Immature natural killer cell (primary cell): ENCODE data around the gene MTFMT. TPM values are rescaled to one million over a fixed set of nuclear protein-coding genes. Genes with fewer than 3 reads are reported as not detected.
A peak's percentile ranks its signal among the peaks of the same experiment; 100 is the strongest.
"Not testable (repeated sequence)": the region's sequence is repeated elsewhere in the genome, so short reads cannot be mapped to it uniquely, and the experiment has no call there.

Experiments
- DNase-seq, 3 donors: peaks; one replicate each; pipeline ENCODE4 v3.0.0; 2022; ENCODE audit warnings: mixed read lengths in 1 of 3
- H3K27ac Mint-ChIP-seq, 6 donors: one replicate each; pipeline ENCODE4 v1.8.0; 2020; ENCODE audit warnings: mixed read lengths in 6 of 6, mild to moderate bottlenecking in 5 of 6, inconsistent platforms in 4 of 6, moderate library complexity in 3 of 6
- H3K27me3 Mint-ChIP-seq, 3 donors: one replicate each; pipeline ENCODE4 v1.8.0; 2020 to 2021; ENCODE audit warnings: low read depth in 3 of 3, mild to moderate bottlenecking in 3 of 3, mixed read lengths in 3 of 3, moderate library complexity in 3 of 3, inconsistent platforms in 1 of 3
- H3K36me3 Mint-ChIP-seq, 3 donors: one replicate each; pipeline ENCODE4 v1.8.0; 2020; ENCODE audit warnings: mixed read lengths in 3 of 3, inconsistent platforms in 2 of 3, mild to moderate bottlenecking in 2 of 3
- H3K4me1 Mint-ChIP-seq, 2 donors: one replicate each; pipeline ENCODE4 v1.8.0; 2020; ENCODE audit warnings: inconsistent platforms in 2 of 2, mild to moderate bottlenecking in 2 of 2, mixed read lengths in 2 of 2, moderate library complexity in 1 of 2
- H3K4me3 Mint-ChIP-seq, 5 donors: one replicate each; pipeline ENCODE4 v1.8.0; 2020; ENCODE audit warnings: mild to moderate bottlenecking in 5 of 5, mixed read lengths in 5 of 5, inconsistent platforms in 3 of 5, moderate library complexity in 3 of 5
- H3K9me3 Mint-ChIP-seq, 6 donors: one replicate each; pipeline ENCODE4 v1.8.0; 2020; ENCODE audit warnings: mild to moderate bottlenecking in 6 of 6, mixed read lengths in 6 of 6, inconsistent platforms in 4 of 6, moderate library complexity in 3 of 6
- polyA plus RNA-seq, 3 donors: library from polyadenylated mRNA; unstranded; fragments of 300-500 nt; fragmentation: Illumina TruSeq; gene quantifications; one replicate each; pipeline ENCODE4 v1.2.3, GENCODE V29; 2021

The MTFMT gene
- polyA plus RNA-seq, 3 donors from 2014 or later: 17.9 to 28.4 (median 18.8) TPM

GRCh38 chr15:65038836-65039235 is 9.4 kb upstream of the MTFMT start:
- Mint-ChIP-seq H3K4me3 (no peak overlapping the region), H3K4me1 (peaks cover 0 to 2% of the 10 kb centered on the region in 2 donors), H3K27me3 (peaks cover 0 to 4% (median 2%) of the 10 kb centered on the region in 3 donors), H3K27ac (no peak overlapping the region), H3K36me3 (no peaks in the 10 kb centered on the region), H3K9me3 (no peaks in the 10 kb centered on the region)
- no peak for DNase-seq

GRCh38 chr15:65038428-65038827 is 9.0 kb upstream of the MTFMT start:
- Mint-ChIP-seq H3K4me1 (peaks cover 0 to 6% of the 10 kb centered on the region in 2 donors), H3K9me3 (no peaks in the 10 kb centered on the region), H3K4me3 (no peak overlapping the region), H3K27ac (no peak overlapping the region), H3K36me3 (no peaks in the 10 kb centered on the region), H3K27me3 (peaks cover 0 to 4% (median 2%) of the 10 kb centered on the region in 3 donors)
- no peak for DNase-seq

- Mint-ChIP-seq H3K9me3 (no peaks in the 10 kb centered on the region), H3K4me3 (no peak overlapping the region), H3K27ac (no peak overlapping the region), H3K27me3 (peaks cover 0 to 4% (median 2%) of the 10 kb centered on the region in 3 donors), H3K36me3 (no peaks in the 10 kb centered on the region), H3K4me1 (peaks cover 2 to 10% of the 10 kb centered on the region in 2 donors)
- DNase-seq: no peak
Observed at GRCh38 chr15:65037309-65037708, 7.9 kb upstream of the MTFMT start.

DNA sequence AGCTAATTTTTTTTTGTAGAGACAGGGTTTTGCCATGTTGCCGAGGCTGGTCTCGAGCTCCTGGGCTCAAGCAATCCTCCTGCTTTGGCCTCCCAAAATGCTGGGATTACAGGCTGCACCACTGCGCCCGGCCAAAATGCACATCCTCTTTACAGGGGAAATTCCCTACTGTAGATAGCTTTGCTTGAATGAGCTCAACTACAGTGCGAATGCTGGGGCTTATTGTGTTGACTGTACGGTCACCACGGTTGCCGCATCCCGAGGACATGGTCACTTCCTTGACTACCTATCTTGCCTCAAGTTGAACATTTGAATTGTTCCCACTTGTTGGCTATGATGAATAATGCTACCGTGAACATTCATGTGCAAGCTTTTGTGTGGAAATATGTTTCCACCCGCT is 5.3 kb upstream of the MTFMT start:
- no peak overlapping the region for H3K27ac Mint-ChIP-seq
- H3K9me3 Mint-ChIP-seq: no peaks in the 10 kb centered on the region
- H3K4me3 Mint-ChIP-seq: no peak overlapping the region
- H3K27me3 Mint-ChIP-seq: peaks cover 4 to 9% (median 6%) of the 10 kb centered on the region in 3 donors
- H3K4me1 Mint-ChIP-seq: peaks cover 2 to 10% of the 10 kb centered on the region in 2 donors
- no peaks in the 10 kb centered on the region for H3K36me3 Mint-ChIP-seq
- no peak for DNase-seq

- Mint-ChIP-seq H3K4me1 (peaks cover 4 to 12% of the 10 kb centered on the region in 2 donors), H3K36me3 (no peaks in the 10 kb centered on the region), H3K9me3 (no peaks in the 10 kb centered on the region), H3K27ac (no peak overlapping the region), H3K4me3 (no peak overlapping the region), H3K27me3 (peaks cover 4 to 9% (median 6%) of the 10 kb centered on the region in 3 donors)
- no peak for DNase-seq
Observed at GRCh38 chr15:65033659-65034269, 4.3 kb upstream of the MTFMT start.

- peak; percentile 33 to 41 (median 38) for DNase-seq
- Mint-ChIP-seq H3K4me1 (peaks cover 12 to 20% of the 10 kb centered on the region in 2 donors), H3K27ac (peak overlapping the region in 1 of 6 donors; percentile 25), H3K4me3 (no peak overlapping the region), H3K9me3 (no peaks in the 10 kb centered on the region), H3K27me3 (peaks cover 4 to 7% (median 4%) of the 10 kb centered on the region in 3 donors), H3K36me3 (no peaks in the 10 kb centered on the region)
Observed at GRCh38 chr15:65032801-65033537, 3.5 kb upstream of the MTFMT start.

GRCh38 chr15:65029736-65030208 is 333 bp upstream of the MTFMT start:
- peak overlapping the region; percentile 67 to 90 (median 76) for H3K4me3 Mint-ChIP-seq
- peaks cover 6 to 9% (median 7%) of the 10 kb centered on the region in 3 donors for H3K36me3 Mint-ChIP-seq
- DNase-seq: no peak
- peaks cover 15 to 26% of the 10 kb centered on the region in 2 donors for H3K4me1 Mint-ChIP-seq
- no peaks in the 10 kb centered on the region for H3K9me3 Mint-ChIP-seq
- peaks cover 2 to 7% (median 4%) of the 10 kb centered on the region in 3 donors for H3K27me3 Mint-ChIP-seq
- peak overlapping the region in 1 of 6 donors; percentile 64 for H3K27ac Mint-ChIP-seq

DNA sequence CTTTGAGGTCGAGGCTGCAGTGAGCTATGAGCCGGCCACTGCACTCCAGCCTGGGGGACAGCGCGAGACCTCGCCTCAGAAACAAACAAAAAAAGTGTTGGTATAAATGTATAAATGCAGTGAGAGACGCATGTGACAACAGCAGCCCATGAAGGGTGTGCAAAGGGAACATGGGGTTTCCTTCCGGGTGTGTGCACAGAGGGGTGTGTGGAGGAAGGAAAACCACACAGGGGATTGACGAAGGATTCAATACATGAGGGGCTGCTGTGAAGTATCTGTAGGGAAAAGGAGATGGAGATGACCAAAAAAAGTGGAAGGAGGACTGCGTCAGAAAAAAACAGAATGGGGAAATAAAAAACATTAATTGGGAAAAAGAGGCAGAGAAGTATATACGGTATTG is 1.1 kb downstream of the MTFMT start:
- peaks cover 2 to 7% (median 4%) of the 10 kb centered on the region in 3 donors for H3K27me3 Mint-ChIP-seq
- H3K27ac Mint-ChIP-seq: peak overlapping the region; percentile 52 to 92 (median 75)
- H3K36me3 Mint-ChIP-seq: peaks cover 11 to 16% (median 13%) of the 10 kb centered on the region in 3 donors
- H3K4me3 Mint-ChIP-seq: peak overlapping the region; percentile 84 to 99 (median 91)
- H3K4me1 Mint-ChIP-seq: peaks cover 15 to 19% of the 10 kb centered on the region in 2 donors
- DNase-seq: no peak
- H3K9me3 Mint-ChIP-seq: no peaks in the 10 kb centered on the region

DNA sequence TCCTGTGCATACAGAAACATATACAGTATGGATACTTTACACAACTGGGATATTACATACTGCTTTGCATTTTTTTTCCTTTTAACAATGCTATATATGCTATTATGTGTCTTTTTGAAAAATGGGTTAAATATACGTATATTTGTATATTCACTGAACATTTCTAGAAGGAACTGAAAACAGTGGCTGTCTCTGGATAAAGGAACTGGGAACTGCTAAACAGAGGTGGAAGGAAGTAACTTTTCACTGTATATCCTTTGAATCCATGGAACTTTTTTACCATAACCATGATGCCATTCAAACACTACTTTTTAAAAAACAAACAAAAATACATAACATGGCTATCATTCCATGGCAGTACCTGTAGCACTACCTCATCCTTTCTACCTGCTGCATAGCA is 1.8 kb downstream of the MTFMT start:
- DNase-seq: no peak
- H3K36me3 Mint-ChIP-seq: peaks cover 13 to 21% (median 15%) of the 10 kb centered on the region in 3 donors
- H3K27ac Mint-ChIP-seq: no peak overlapping the region
- H3K27me3 Mint-ChIP-seq: peaks cover 2 to 7% (median 4%) of the 10 kb centered on the region in 3 donors
- peaks cover 14 to 15% of the 10 kb centered on the region in 2 donors for H3K4me1 Mint-ChIP-seq
- H3K4me3 Mint-ChIP-seq: peak overlapping the region; percentile 84 to 99 (median 91)
- H3K9me3 Mint-ChIP-seq: no peaks in the 10 kb centered on the region

- Mint-ChIP-seq H3K27ac (no peak overlapping the region), H3K9me3 (no peaks in the 10 kb centered on the region), H3K27me3 (peaks cover 0 to 7% (median 0%) of the 10 kb centered on the region in 3 donors), H3K36me3 (peaks cover 13 to 21% (median 15%) of the 10 kb centered on the region in 3 donors), H3K4me3 (peak overlapping the region in 3 of 5 donors; percentile 14 to 30 (median 23)), H3K4me1 (peaks cover 14 to 15% of the 10 kb centered on the region in 2 donors)
- no peak for DNase-seq
Observed at GRCh38 chr15:65026756-65027155, 2.7 kb downstream of the MTFMT start.

DNA sequence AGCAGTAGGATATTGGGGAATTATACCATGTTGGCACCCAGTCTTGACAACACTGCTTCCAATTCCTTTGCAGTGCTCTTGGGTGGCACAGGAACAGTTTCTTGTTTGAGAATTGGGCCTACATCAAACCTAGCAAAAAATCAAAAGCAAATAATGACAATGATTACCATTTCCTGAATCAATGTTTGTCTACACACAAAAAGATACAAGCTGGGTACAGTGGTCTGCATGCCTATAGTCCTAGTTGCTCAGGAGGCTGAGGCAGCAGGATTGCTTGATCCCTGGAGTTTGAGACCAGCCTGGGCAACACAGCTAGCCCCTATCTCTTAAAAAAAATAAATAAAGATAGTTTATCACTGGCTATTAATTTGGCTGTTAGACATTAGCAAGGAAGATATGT is 8.0 kb downstream of the MTFMT start:
- Mint-ChIP-seq H3K27me3 (no peaks in the 10 kb centered on the region), H3K9me3 (no peaks in the 10 kb centered on the region), H3K4me1 (peaks cover 0 to 1% of the 10 kb centered on the region in 2 donors), H3K4me3 (no peak overlapping the region), H3K36me3 (peaks cover 22 to 44% (median 29%) of the 10 kb centered on the region in 3 donors), H3K27ac (no peak overlapping the region)
- no peak for DNase-seq

- Mint-ChIP-seq H3K9me3 (no peaks in the 10 kb centered on the region), H3K4me1 (peaks cover 0 to 1% of the 10 kb centered on the region in 2 donors), H3K36me3 (peaks cover 22 to 49% (median 27%) of the 10 kb centered on the region in 3 donors), H3K4me3 (no peak overlapping the region), H3K27ac (no peak overlapping the region), H3K27me3 (peaks cover 0 to 2% (median 0%) of the 10 kb centered on the region in 3 donors)
- no peak for DNase-seq
Observed at GRCh38 chr15:65020419-65020818, 9.0 kb downstream of the MTFMT start.

GRCh38 chr15:65011198-65011597 is 18.2 kb downstream of the MTFMT start:
- not testable (repeated sequence) for DNase-seq, H3K27ac Mint-ChIP-seq, H3K27me3 Mint-ChIP-seq, H3K9me3 Mint-ChIP-seq, H3K4me3 Mint-ChIP-seq, H3K4me1 Mint-ChIP-seq
- H3K36me3 Mint-ChIP-seq: peaks cover 23 to 40% (median 35%) of the 10 kb centered on the region in 3 donors

DNA sequence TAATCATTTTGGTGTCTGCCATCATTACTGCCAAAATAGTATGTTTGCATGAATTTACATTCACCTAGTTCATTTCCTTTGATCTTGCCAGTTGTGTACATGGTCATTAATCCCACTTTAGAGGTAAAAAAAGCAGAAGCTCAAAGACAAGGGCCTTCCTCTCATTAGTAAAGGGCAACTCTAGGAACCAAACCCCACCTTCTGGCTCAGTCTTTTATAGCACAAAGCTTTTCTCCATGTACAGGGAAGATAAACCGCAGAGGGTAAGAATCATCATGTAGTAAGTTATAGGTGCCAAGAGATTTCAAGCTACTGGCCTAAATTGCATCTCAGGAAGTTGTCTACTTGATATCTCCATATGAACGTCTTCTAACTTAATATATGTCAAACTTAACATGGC is 20.5 kb downstream of the MTFMT start:
- Mint-ChIP-seq H3K27ac (no peak overlapping the region), H3K27me3 (peaks cover 0 to 3% (median under 1%) of the 10 kb centered on the region in 3 donors), H3K9me3 (peaks cover 0 to 5% (median 3%) of the 10 kb centered on the region in 6 donors), H3K4me3 (no peak overlapping the region), H3K4me1 (no peaks in the 10 kb centered on the region), H3K36me3 (peaks cover 12 to 25% (median 23%) of the 10 kb centered on the region in 3 donors)
- no peak for DNase-seq
